ENCODE results near the gene UQCRC1.

UQCRC1 gene

GRCh38 chr3:48569808-48570450 lies 39.5 kb downstream of the UQCRC1 start:
- TF ChIP-seq TAF1 (IDR thresholded peaks at IDR 0.05; ENCODE audit: borderline replicate concordance, insufficient read depth, low read length), result no peak
- no peak for TF ChIP-seq POLR2AphosphoS5 (IDR thresholded peaks at IDR 0.05; ENCODE audit: low read depth, low read length)
- TF ChIP-seq FOXP2 (optimal IDR thresholded peaks at IDR 0.05; ENCODE audit: borderline replicate concordance, extremely low read depth, extremely low read length, insufficient read depth), result no peak
- no peak for TF ChIP-seq SIN3A (IDR thresholded peaks at IDR 0.05; ENCODE audit: borderline replicate concordance, insufficient read depth, low read length)
- TF ChIP-seq REST (IDR thresholded peaks at IDR 0.05; ENCODE audit: insufficient read depth in 1 of 2, low read depth in 2 of 2, low read length in 2 of 2), result no peak

GRCh38 chr3:48569400-48569799 lies 40.0 kb downstream of the UQCRC1 start:
- TF ChIP-seq FOXP2 (optimal IDR thresholded peaks at IDR 0.05; ENCODE audit: borderline replicate concordance, extremely low read depth, extremely low read length, insufficient read depth), result no peak
- no peak for TF ChIP-seq TAF1 (IDR thresholded peaks at IDR 0.05; ENCODE audit: borderline replicate concordance, insufficient read depth, low read length)
- TF ChIP-seq POLR2AphosphoS5 (IDR thresholded peaks at IDR 0.05; ENCODE audit: low read depth, low read length), result no peak
- no peak for TF ChIP-seq REST (IDR thresholded peaks at IDR 0.05; ENCODE audit: insufficient read depth in 1 of 2, low read depth in 2 of 2, low read length in 2 of 2)
- TF ChIP-seq SIN3A (IDR thresholded peaks at IDR 0.05; ENCODE audit: borderline replicate concordance, insufficient read depth, low read length), result no peak

- TF ChIP-seq TAF1 (IDR thresholded peaks at IDR 0.05; ENCODE audit: borderline replicate concordance, insufficient read depth, low read length) (no peak), SIN3A (IDR thresholded peaks at IDR 0.05; ENCODE audit: borderline replicate concordance, insufficient read depth, low read length) (no peak), POLR2AphosphoS5 (IDR thresholded peaks at IDR 0.05; ENCODE audit: low read depth, low read length) (no peak), FOXP2 (optimal IDR thresholded peaks at IDR 0.05; ENCODE audit: borderline replicate concordance, extremely low read depth, extremely low read length, insufficient read depth) (no peak), REST (IDR thresholded peaks at IDR 0.05; ENCODE audit: insufficient read depth in 1 of 2, low read depth in 2 of 2, low read length in 2 of 2) (no peak)
Measured at GRCh38 chr3:48568476-48568875, 41.0 kb downstream of the UQCRC1 start.

GRCh38 chr3:48567500-48567899 lies 41.9 kb downstream of the UQCRC1 start:
- TF ChIP-seq POLR2AphosphoS5 (IDR thresholded peaks at IDR 0.05; ENCODE audit: low read depth, low read length), result no peak
- TF ChIP-seq SIN3A (IDR thresholded peaks at IDR 0.05; ENCODE audit: borderline replicate concordance, insufficient read depth, low read length), result no peak
- TF ChIP-seq FOXP2 (optimal IDR thresholded peaks at IDR 0.05; ENCODE audit: borderline replicate concordance, extremely low read depth, extremely low read length, insufficient read depth), result no peak
- TF ChIP-seq REST (IDR thresholded peaks at IDR 0.05; ENCODE audit: insufficient read depth in 1 of 2, low read depth in 2 of 2, low read length in 2 of 2), result no peak
- no peak for TF ChIP-seq TAF1 (IDR thresholded peaks at IDR 0.05; ENCODE audit: borderline replicate concordance, insufficient read depth, low read length)
